Liver (tissue), 9 donors: ENCODE measurements around the gene NAIF1. TPM values are rescaled to one million over a fixed set of nuclear protein-coding genes. Genes with fewer than 3 reads are reported as not detected.

Experiments used
- DNase-seq: peaks from one replicate; pipeline ENCODE4 v3.0.0-alpha.2; 2017; ENCODE audit warnings: low spot score
- H3K27ac ChIP-seq, 2 donors: one replicate each; pipeline ENCODE4 v1.7.0; 2013; ENCODE audit warnings: inconsistent platforms in 2 of 2, low read length in 2 of 2, control low read depth in 1 of 2, low read depth in 1 of 2, mild to moderate bottlenecking in 1 of 2
- H3K27me3 ChIP-seq, 4 donors: one replicate each; pipeline versions ENCODE4 v1.6.1 to v1.7.0; 2013; ENCODE audit warnings: low read length in 3 of 4, inconsistent platforms in 1 of 4, mild to moderate bottlenecking in 1 of 4, moderate library complexity in 1 of 4; ENCODE audit not compliant: control insufficient read depth in 4 of 4, insufficient read depth in 4 of 4
- H3K36me3 ChIP-seq, 4 donors: one replicate each; pipeline versions ENCODE4 v1.6.1 to v1.7.0; 2013; ENCODE audit warnings: low read length in 3 of 4, mild to moderate bottlenecking in 3 of 4, low read depth in 1 of 4, moderate library complexity in 1 of 4; ENCODE audit not compliant: control insufficient read depth in 4 of 4, insufficient read depth in 3 of 4
- H3K4me1 ChIP-seq, 4 donors: one replicate each; pipeline versions ENCODE4 v1.6.1 to v1.7.0; 2013; ENCODE audit warnings: low read length in 3 of 4, mild to moderate bottlenecking in 3 of 4, moderate library complexity in 1 of 4; ENCODE audit not compliant: control insufficient read depth in 4 of 4, insufficient read depth in 4 of 4
- H3K4me3 ChIP-seq, 3 donors: one replicate each; pipeline versions ENCODE4 v1.6.1 to v1.7.0; 2013; ENCODE audit warnings: low read length in 3 of 3, control low read depth in 1 of 3, low read depth in 1 of 3, mild to moderate bottlenecking in 1 of 3
- H3K9ac ChIP-seq, 2 donors: one replicate each; pipeline ENCODE4 v1.7.0; 2013; ENCODE audit warnings: low read length in 2 of 2, mild to moderate bottlenecking in 2 of 2, moderate library complexity in 2 of 2, control low read depth in 1 of 2, low read depth in 1 of 2
- H3K9me3 ChIP-seq, 4 donors: one replicate each; pipeline versions ENCODE4 v1.6.1 to v1.7.0; 2013; ENCODE audit warnings: low read length in 3 of 4; ENCODE audit not compliant: control insufficient read depth in 4 of 4
- EGR1 ChIP-seq, 2 donors: IDR thresholded peaks; 2 replicates each; pipeline ENCODE4 v1.6.1; 2016 to 2018; ENCODE audit warnings: antibody characterized with exemption in 2 of 2, low read depth in 2 of 2
- FOXA1 ChIP-seq: IDR thresholded peaks from 2 replicates; pipeline ENCODE4 v1.6.1; 2016; ENCODE audit warnings: antibody characterized with exemption
- FOXA2 ChIP-seq: IDR thresholded peaks from 2 replicates; pipeline ENCODE4 v1.6.1; 2016; ENCODE audit warnings: antibody characterized with exemption
- GABPA ChIP-seq, 2 donors: IDR thresholded peaks in 1 of 2; conservative IDR thresholded peaks in 1 of 2; 2 replicates each; pipeline ENCODE4 v1.6.1; 2016; ENCODE audit warnings: antibody characterized with exemption in 2 of 2, mild to moderate bottlenecking in 1 of 2, moderate library complexity in 1 of 2
- HNF4A ChIP-seq, 2 donors: conservative IDR thresholded peaks; 2 replicates each; pipeline ENCODE4 v1.6.1; 2016; ENCODE audit warnings: antibody characterized with exemption in 2 of 2, mild to moderate bottlenecking in 2 of 2
- HNF4G ChIP-seq: IDR thresholded peaks from 2 replicates; pipeline ENCODE4 v1.6.1; 2016; ENCODE audit warnings: antibody characterized with exemption
- JUND ChIP-seq, 2 donors: IDR thresholded peaks; 2 replicates each; pipeline ENCODE4 v1.6.1; 2016; ENCODE audit warnings: antibody characterized with exemption in 2 of 2
- MAX ChIP-seq: IDR thresholded peaks from 2 replicates; pipeline ENCODE4 v1.6.1; 2016; ENCODE audit warnings: antibody characterized with exemption
- NR2F2 ChIP-seq: IDR thresholded peaks from 2 replicates; pipeline ENCODE4 v1.6.1; 2016; ENCODE audit warnings: antibody characterized with exemption
- RAD21 ChIP-seq, 2 donors: IDR thresholded peaks; 2 replicates each; pipeline ENCODE4 v1.6.1; 2016; ENCODE audit warnings: antibody characterized with exemption in 2 of 2, mild to moderate bottlenecking in 2 of 2
- RXRA ChIP-seq, 2 donors: IDR thresholded peaks; 2 replicates each; pipeline ENCODE4 v1.6.1; 2017 to 2018; ENCODE audit warnings: antibody characterized with exemption in 2 of 2, mild to moderate bottlenecking in 1 of 2
- SP1 ChIP-seq: IDR thresholded peaks from 2 replicates; pipeline ENCODE4 v1.6.1; 2018; ENCODE audit warnings: antibody characterized with exemption, mild to moderate bottlenecking
- TAF1 ChIP-seq: conservative IDR thresholded peaks from 2 replicates; pipeline ENCODE4 v1.6.1; 2016; ENCODE audit warnings: antibody characterized with exemption, mild to moderate bottlenecking
- YY1 ChIP-seq: IDR thresholded peaks from 2 replicates; pipeline ENCODE4 v1.6.1; 2016; ENCODE audit warnings: antibody characterized with exemption, mild to moderate bottlenecking
- ZBTB33 ChIP-seq: IDR thresholded peaks from 2 replicates; pipeline ENCODE4 v1.6.1; 2016; ENCODE audit warnings: antibody characterized with exemption
- WGBS: extraction: QIAGEN DNeasy Blood & Tissue Kit; methylation state at CpG from one replicate; pipeline ENCODE4 v1.1.7; 2013; 5-methylcytosine and 5-hydroxymethylcytosine counted together
- polyA plus RNA-seq, 2 donors: library from polyadenylated mRNA; stranded (reverse) in 1 of 2; unstranded in 1 of 2; fragments of 200-250 nt in 1 of 2; fragments of >200 nt in 1 of 2; fragmentation: Nextera tagmentation in 1 of 2; extraction: Ambion mirVana in 1 of 2; gene quantifications; one replicate each; pipeline versions ENCODE4 v1.2.1 to v1.2.3, GENCODE V29; 2013 to 2015
- total RNA-seq, 2 donors: library from RNA; depleted of rRNA; stranded (reverse); fragments of >200 nt; gene quantifications; one replicate each; pipeline ENCODE4 v1.2.3, GENCODE V29; 2014
- TF ChIP-seq, protein P1 (sequence below): IDR thresholded peaks from 2 replicates; pipeline ENCODE4 v1.6.1; 2016; ENCODE audit warnings: antibody characterized with exemption
- TF ChIP-seq, protein P2 (sequence below): IDR thresholded peaks from 2 replicates; pipeline ENCODE4 v1.6.1; 2016; ENCODE audit warnings: antibody characterized with exemption, mild to moderate bottlenecking
- TF ChIP-seq, protein P3 (sequence below): fragments of 150-350 bp; IDR thresholded peaks from 2 replicates; pipeline ENCODE4 v1.5.1; 2017; ENCODE audit warnings: improper control_type of control experiment, low read depth, low read length; ENCODE audit not compliant: missing input control
- donor health status: healthy.
- donor health status: healthy.
- donor health status: healthy.
- donor health status: healthy.
- donor health status: healthy.

NAIF1 gene
- total and polyA plus RNA-seq, 4 donors: 2.5 to 6.5 (median 4.7) TPM

DNA sequence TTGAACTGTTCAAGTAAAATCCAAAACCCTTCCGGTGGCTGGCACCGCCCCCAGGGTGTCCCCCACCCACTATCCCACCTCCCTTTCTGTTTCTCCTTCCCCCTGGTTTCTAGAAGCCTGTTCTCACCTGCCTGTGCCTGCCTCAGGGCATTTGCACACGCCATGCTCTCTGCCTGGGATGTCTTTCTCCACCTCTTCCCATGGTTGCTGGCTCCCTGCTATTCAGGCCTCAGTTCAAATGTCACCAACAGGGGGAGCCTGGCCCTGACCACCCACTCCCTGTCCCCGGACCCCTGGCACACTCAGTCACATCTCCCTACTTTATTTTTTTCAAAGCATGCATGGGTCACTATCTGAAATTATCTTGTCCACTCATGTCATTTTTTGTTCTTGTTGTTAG, 46.4 kb downstream of the NAIF1 start (continued):
- TF ChIP-seq, protein P1, sequence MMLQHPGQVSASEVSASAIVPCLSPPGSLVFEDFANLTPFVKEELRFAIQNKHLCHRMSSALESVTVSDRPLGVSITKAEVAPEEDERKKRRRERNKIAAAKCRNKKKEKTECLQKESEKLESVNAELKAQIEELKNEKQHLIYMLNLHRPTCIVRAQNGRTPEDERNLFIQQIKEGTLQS: no peak

DNA sequence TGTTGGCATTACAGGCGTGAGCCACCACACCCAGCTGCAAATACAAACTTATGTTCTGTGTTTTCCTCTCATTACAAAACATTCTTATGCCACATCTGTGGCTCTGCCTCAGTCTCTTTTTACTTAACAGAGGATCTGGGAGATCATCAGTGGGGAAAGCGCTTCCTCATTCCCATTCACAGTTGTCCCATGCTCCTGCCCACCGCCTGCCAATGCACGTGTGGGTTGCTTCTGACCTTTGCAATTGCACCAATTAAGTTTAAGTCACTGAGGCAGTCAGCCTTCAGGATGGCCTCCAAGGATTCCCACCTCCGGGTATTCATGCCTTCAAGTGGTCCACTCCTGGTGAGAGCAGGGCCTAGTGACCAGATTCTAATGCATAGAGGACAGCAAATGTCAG, 51.4 kb downstream of the NAIF1 start:
- Histone ChIP-seq H3K36me3 (no peaks in the 10 kb centered on the region), H3K27ac (no peak overlapping the region), H3K27me3 (no peaks in the 10 kb centered on the region), H3K9ac (no peak overlapping the region), H3K4me1 (peaks cover 0 to 11% (median 7%) of the 10 kb centered on the region in 4 donors), H3K4me3 (no peak overlapping the region), H3K9me3 (no peaks in the 10 kb centered on the region)
- no peak for TF ChIP-seq JUND (IDR thresholded peaks at IDR 0.05)
- TF ChIP-seq, protein P1: no peak
- TF ChIP-seq RXRA (IDR thresholded peaks at IDR 0.05): no peak
- TF ChIP-seq FOXA1: no peak
- no peak for TF ChIP-seq TAF1
- TF ChIP-seq FOXA2: no peak
- TF ChIP-seq HNF4G: no peak
- TF ChIP-seq, protein P2, sequence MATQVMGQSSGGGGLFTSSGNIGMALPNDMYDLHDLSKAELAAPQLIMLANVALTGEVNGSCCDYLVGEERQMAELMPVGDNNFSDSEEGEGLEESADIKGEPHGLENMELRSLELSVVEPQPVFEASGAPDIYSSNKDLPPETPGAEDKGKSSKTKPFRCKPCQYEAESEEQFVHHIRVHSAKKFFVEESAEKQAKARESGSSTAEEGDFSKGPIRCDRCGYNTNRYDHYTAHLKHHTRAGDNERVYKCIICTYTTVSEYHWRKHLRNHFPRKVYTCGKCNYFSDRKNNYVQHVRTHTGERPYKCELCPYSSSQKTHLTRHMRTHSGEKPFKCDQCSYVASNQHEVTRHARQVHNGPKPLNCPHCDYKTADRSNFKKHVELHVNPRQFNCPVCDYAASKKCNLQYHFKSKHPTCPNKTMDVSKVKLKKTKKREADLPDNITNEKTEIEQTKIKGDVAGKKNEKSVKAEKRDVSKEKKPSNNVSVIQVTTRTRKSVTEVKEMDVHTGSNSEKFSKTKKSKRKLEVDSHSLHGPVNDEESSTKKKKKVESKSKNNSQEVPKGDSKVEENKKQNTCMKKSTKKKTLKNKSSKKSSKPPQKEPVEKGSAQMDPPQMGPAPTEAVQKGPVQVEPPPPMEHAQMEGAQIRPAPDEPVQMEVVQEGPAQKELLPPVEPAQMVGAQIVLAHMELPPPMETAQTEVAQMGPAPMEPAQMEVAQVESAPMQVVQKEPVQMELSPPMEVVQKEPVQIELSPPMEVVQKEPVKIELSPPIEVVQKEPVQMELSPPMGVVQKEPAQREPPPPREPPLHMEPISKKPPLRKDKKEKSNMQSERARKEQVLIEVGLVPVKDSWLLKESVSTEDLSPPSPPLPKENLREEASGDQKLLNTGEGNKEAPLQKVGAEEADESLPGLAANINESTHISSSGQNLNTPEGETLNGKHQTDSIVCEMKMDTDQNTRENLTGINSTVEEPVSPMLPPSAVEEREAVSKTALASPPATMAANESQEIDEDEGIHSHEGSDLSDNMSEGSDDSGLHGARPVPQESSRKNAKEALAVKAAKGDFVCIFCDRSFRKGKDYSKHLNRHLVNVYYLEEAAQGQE: no peak
- no peak for TF ChIP-seq SP1
- TF ChIP-seq GABPA (IDR thresholded peaks at IDR 0.05 in 1 of 2, conservative IDR thresholded peaks at IDR 0.05 in 1 of 2): no peak
- TF ChIP-seq ZBTB33: no peak
- no peak for TF ChIP-seq EGR1 (IDR thresholded peaks at IDR 0.05; ENCODE audit: low read depth in 2 of 2)
- no peak for TF ChIP-seq MAX
- no peak for TF ChIP-seq YY1
- TF ChIP-seq RAD21 (IDR thresholded peaks at IDR 0.05): no peak
- TF ChIP-seq, protein P3, sequence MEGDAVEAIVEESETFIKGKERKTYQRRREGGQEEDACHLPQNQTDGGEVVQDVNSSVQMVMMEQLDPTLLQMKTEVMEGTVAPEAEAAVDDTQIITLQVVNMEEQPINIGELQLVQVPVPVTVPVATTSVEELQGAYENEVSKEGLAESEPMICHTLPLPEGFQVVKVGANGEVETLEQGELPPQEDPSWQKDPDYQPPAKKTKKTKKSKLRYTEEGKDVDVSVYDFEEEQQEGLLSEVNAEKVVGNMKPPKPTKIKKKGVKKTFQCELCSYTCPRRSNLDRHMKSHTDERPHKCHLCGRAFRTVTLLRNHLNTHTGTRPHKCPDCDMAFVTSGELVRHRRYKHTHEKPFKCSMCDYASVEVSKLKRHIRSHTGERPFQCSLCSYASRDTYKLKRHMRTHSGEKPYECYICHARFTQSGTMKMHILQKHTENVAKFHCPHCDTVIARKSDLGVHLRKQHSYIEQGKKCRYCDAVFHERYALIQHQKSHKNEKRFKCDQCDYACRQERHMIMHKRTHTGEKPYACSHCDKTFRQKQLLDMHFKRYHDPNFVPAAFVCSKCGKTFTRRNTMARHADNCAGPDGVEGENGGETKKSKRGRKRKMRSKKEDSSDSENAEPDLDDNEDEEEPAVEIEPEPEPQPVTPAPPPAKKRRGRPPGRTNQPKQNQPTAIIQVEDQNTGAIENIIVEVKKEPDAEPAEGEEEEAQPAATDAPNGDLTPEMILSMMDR: no peak
- TF ChIP-seq HNF4A (conservative IDR thresholded peaks at IDR 0.05): no peak
- no peak for TF ChIP-seq NR2F2
- WGBS: 95% methylated on average over 5 of the region's 5 CpGs
- DNase-seq: no peak

Other genes starting within 250 kb of the NAIF1 start
- 10 to 100 TPM; 12.8 to 23.5 TPM for gene ENG, start 212.7 kb downstream of the NAIF1 start, total RNA-seq
- gene ENG, start 212.7 kb downstream of the NAIF1 start, polyA plus RNA-seq: 10 to 100 TPM; 25.0 to 91.3 TPM
- 10 to 100 TPM; 10.6 to 18.7 TPM for gene AK1, start 189.6 kb downstream of the NAIF1 start, total RNA-seq
- 10 to 100 TPM; 40.4 to 78.3 TPM for gene AK1, start 189.6 kb downstream of the NAIF1 start, polyA plus RNA-seq
- gene ST6GALNAC6, start 167.7 kb downstream of the NAIF1 start, total RNA-seq: 10 to 100 TPM; 26.9 to 37.7 TPM
- gene ST6GALNAC6, start 167.7 kb downstream of the NAIF1 start, polyA plus RNA-seq: 10 to 100 TPM; 22.5 to 40.4 TPM
- 10 to 100 TPM in 1 of 2 donors, 1 to 10 TPM in 1; 4.5 to 83.7 TPM for gene ST6GALNAC4, start 150.3 kb downstream of the NAIF1 start, total RNA-seq
- gene ST6GALNAC4, start 150.3 kb downstream of the NAIF1 start, polyA plus RNA-seq: 10 to 100 TPM in 1 of 2 donors, 1 to 10 TPM in 1; 2.5 to 10.6 TPM
- gene PIP5KL1, start 136.5 kb downstream of the NAIF1 start, total RNA-seq: 1 to 10 TPM in 1 of 2 donors, under 1 TPM in 1; 0.59 to 1.5 TPM
- under 1 TPM; 0.06 to 0.40 TPM for gene PIP5KL1, start 136.5 kb downstream of the NAIF1 start, polyA plus RNA-seq
- 10 to 100 TPM in 1 of 2 donors, 1 to 10 TPM in 1; 9.3 to 22.0 TPM for gene DPM2, start 129.5 kb downstream of the NAIF1 start, total RNA-seq
- 10 to 100 TPM; 22.0 to 25.0 TPM for gene DPM2, start 129.5 kb downstream of the NAIF1 start, polyA plus RNA-seq
- gene EEIG1, start 86.3 kb downstream of the NAIF1 start, total RNA-seq: 10 to 100 TPM in 1 of 2 donors, 1 to 10 TPM in 1; 4.9 to 14.3 TPM
- 10 to 100 TPM in 1 of 2 donors, 1 to 10 TPM in 1; 6.7 to 11.2 TPM for gene EEIG1, start 86.3 kb downstream of the NAIF1 start, polyA plus RNA-seq
- gene SLC25A25, start 912 bp upstream of the NAIF1 start, total RNA-seq: 10 to 100 TPM; 21.7 to 74.6 TPM
- gene SLC25A25, start 912 bp upstream of the NAIF1 start, polyA plus RNA-seq: 10 to 100 TPM; 35.4 to 43.2 TPM
- 10 to 100 TPM; 22.8 to 34.7 TPM for gene PTGES2, start 60.4 kb upstream of the NAIF1 start, total RNA-seq
- 10 to 100 TPM; 28.2 to 41.1 TPM for gene PTGES2, start 60.4 kb upstream of the NAIF1 start, polyA plus RNA-seq
- gene LCN2, start 82.1 kb upstream of the NAIF1 start, total RNA-seq: 1 to 10 TPM; 7.0 to 10.0 TPM
- gene LCN2, start 82.1 kb upstream of the NAIF1 start, polyA plus RNA-seq: 10 to 100 TPM; 10.8 to 64.5 TPM
- 10 to 100 TPM; 13.4 to 23.6 TPM for gene BBLN, start 92.9 kb upstream of the NAIF1 start, total RNA-seq
- 10 to 100 TPM; 41.1 to 42.1 TPM for gene BBLN, start 92.9 kb upstream of the NAIF1 start, polyA plus RNA-seq
- 10 to 100 TPM; 12.5 to 15.5 TPM for gene CIZ1, start 124.3 kb upstream of the NAIF1 start, total RNA-seq
- gene CIZ1, start 124.3 kb upstream of the NAIF1 start, polyA plus RNA-seq: 10 to 100 TPM; 13.6 to 13.8 TPM
- gene DNM1, start 136.1 kb upstream of the NAIF1 start, total RNA-seq: 1 to 10 TPM; 1.6 to 5.9 TPM
- under 1 TPM; 0.29 to 0.68 TPM for gene DNM1, start 136.1 kb upstream of the NAIF1 start, polyA plus RNA-seq
- 10 to 100 TPM; 21.9 to 45.7 TPM for gene GOLGA2, start 208.7 kb upstream of the NAIF1 start, total RNA-seq
- 10 to 100 TPM; 14.4 to 34.0 TPM for gene GOLGA2, start 208.7 kb upstream of the NAIF1 start, polyA plus RNA-seq
- gene SWI5, start 209.0 kb upstream of the NAIF1 start, total RNA-seq: 10 to 100 TPM; 10.7 to 12.2 TPM
- 10 to 100 TPM; 20.2 to 34.0 TPM for gene SWI5, start 209.0 kb upstream of the NAIF1 start, polyA plus RNA-seq